MCF 10A (cell line): ENCODE results near the gene CAPN3. TPM values are rescaled to one million over a fixed set of nuclear protein-coding genes. Genes with fewer than 3 reads are reported as not detected.

ENCODE experiments used
- total RNA-seq: library from RNA; stranded (reverse); gene quantifications from 2 replicates; pipeline ENCODE4 v1.2.3, GENCODE V29; 2022

Gene CAPN3
- total RNA-seq, 1 experiment from 2014 or later = 4.7 TPM

Other genes with a start within 250 kb of the CAPN3 start
- 0.30 TPM in 1 of 2 replicates, not detected in the other for gene PLA2G4F, start 202.9 kb upstream of the CAPN3 start, total RNA-seq
- gene VPS39, start 151.2 kb upstream of the CAPN3 start, total RNA-seq = 47.1 and 53.9 TPM in 2 replicates
- gene GANC, start 86.3 kb upstream of the CAPN3 start, total RNA-seq = 24.0 and 31.7 TPM in 2 replicates
- gene TMEM87A, start 86.1 kb upstream of the CAPN3 start, total RNA-seq = 51.3 and 52.3 TPM in 2 replicates
- 54.2 and 61.4 TPM in 2 replicates for gene ZNF106, start 131.6 kb downstream of the CAPN3 start, total RNA-seq
- gene SNAP23, start 136.1 kb downstream of the CAPN3 start, total RNA-seq = 47.4 and 65.7 TPM in 2 replicates
- 18.3 and 24.7 TPM in 2 replicates for gene LRRC57, start 189.3 kb downstream of the CAPN3 start, total RNA-seq
- 22.6 and 29.6 TPM in 2 replicates for gene HAUS2, start 189.3 kb downstream of the CAPN3 start, total RNA-seq
- 2.0 and 2.9 TPM in 2 replicates for gene STARD9, start 216.1 kb downstream of the CAPN3 start, total RNA-seq